Panc1 (cell line): ENCODE data around the gene CDH13. TPM values are rescaled to one million over a fixed set of nuclear protein-coding genes. Genes with fewer than 3 reads are reported as not detected.

ENCODE experiments used
- ATAC-seq: fragments of 200-7000 bp; cut with Tn5 transposase; 2 replicates; pipeline ENCODE4 v1.9.1; 2020; ENCODE audit warnings: mild to moderate bottlenecking, moderate library complexity
- BruUV-seq: library from RNA; stranded (reverse); fragments of 400-500 nt; replicated peaks from 2 replicates; lab custom pipeline; 2021; lab: Mats Ljungman, UMichigan
- CTCF ChIA-PET: fragments of 300-600 bp; sonication (Branson Sonifier 250); formaldehyde crosslinking; loops from one replicate; lab custom pipeline; 2022; ENCODE audit warnings: antibody characterized with exemption; lab: Charles Lee
- POLR2A ChIA-PET: fragments of 300-600 bp; sonication (Branson Sonifier 250); formaldehyde crosslinking; loops from one replicate; lab custom pipeline; 2022; ENCODE audit warnings: antibody characterized with exemption; lab: Charles Lee
- DNase-seq: peaks from one replicate; pipeline ENCODE4 v3.0.0-alpha.2; 2010; ENCODE audit warnings: low read depth, low spot score
- H3K27ac ChIP-seq: 2 replicates; pipeline ENCODE4 v1.5.1; 2011; ENCODE audit warnings: mild to moderate bottlenecking, low read length, inconsistent platforms
- H3K27me3 ChIP-seq: fragments of 200-500 bp; sonication (Bioruptor generic); 2 replicates; pipeline ENCODE4 v1.6.0; 2014; ENCODE audit warnings: low read length, inconsistent platforms; ENCODE audit not compliant: control insufficient read depth, insufficient read depth
- H3K36me3 ChIP-seq: fragments of 200-500 bp; sonication (Bioruptor generic); 2 replicates; pipeline ENCODE4 v1.5.1; 2014; ENCODE audit warnings: inconsistent platforms, mild to moderate bottlenecking, low read length, moderate library complexity; ENCODE audit not compliant: control insufficient read depth, insufficient read depth
- H3K4me1 ChIP-seq: 2 replicates; pipeline ENCODE4 v1.5.1; 2011; ENCODE audit warnings: inconsistent platforms, mild to moderate bottlenecking, low read length, moderate library complexity; ENCODE audit not compliant: control insufficient read depth, insufficient read depth
- H3K4me3 ChIP-seq, 2 experiments: 2 replicates each; pipeline ENCODE4 v1.5.1; 2011 to 2012; ENCODE audit warnings: low read depth in 2 of 2, low read length in 2 of 2, mild to moderate bottlenecking in 2 of 2, inconsistent platforms in 1 of 2, moderate library complexity in 1 of 2
- H3K9me3 ChIP-seq: fragments of 200-500 bp; sonication (Bioruptor generic); 2 replicates; pipeline ENCODE4 v1.5.1; 2014; ENCODE audit warnings: low read depth, mild to moderate bottlenecking, inconsistent platforms, low read length, moderate library complexity; ENCODE audit not compliant: control insufficient read depth, insufficient read depth
- POLR2AphosphoS5 ChIP-seq: IDR thresholded peaks from 2 replicates; pipeline ENCODE4 v1.6.1; 2012; ENCODE audit warnings: mild to moderate bottlenecking, low read depth, low read length, moderate library complexity
- SIN3A ChIP-seq: IDR thresholded peaks from 2 replicates; pipeline ENCODE4 v1.6.1; 2012; ENCODE audit warnings: low read depth, mild to moderate bottlenecking, low read length, moderate library complexity, borderline replicate concordance; ENCODE audit not compliant: insufficient read depth
- TCF7L2 ChIP-seq: IDR thresholded peaks from 2 replicates; pipeline ENCODE4 v1.6.1; 2011; ENCODE audit warnings: mild to moderate bottlenecking, low read depth, low read length, inconsistent platforms
- in situ Hi-C: cut with HindIII; loops from 2 replicates; pipeline ENCODE4 v1.10.0; 2016; ENCODE audit warnings: low sequenced_read_pairs, low pct_unique_long_range_greater_than_20kb
- intact Hi-C: fragments of 100-400 bp; cut with micrococcal nuclease; formaldehyde crosslinking; loops from one replicate; pipeline ENCODE4 v1.10.0; 2022; ENCODE audit not compliant: unreplicated experiment
- total RNA-seq: library from RNA; stranded (reverse); gene quantifications from one replicate; pipeline ENCODE4 v1.2.1, GENCODE V29; 2021; ENCODE audit not compliant: unreplicated experiment
- TF ChIP-seq, protein P1 (sequence below), 2 experiments: IDR thresholded peaks; 2 replicates each; pipeline ENCODE4 v1.6.1; 2011 to 2012; ENCODE audit warnings: low read depth in 2 of 2, control low read depth in 1 of 2, low read length in 1 of 2, mild to moderate bottlenecking in 1 of 2, moderate library complexity in 1 of 2; ENCODE audit not compliant: insufficient read depth in 1 of 2
- TF ChIP-seq, protein P2 (sequence below): fragments of 450-650 bp; IDR thresholded peaks from 2 replicates; pipeline ENCODE4 v1.5.1; 2017; ENCODE audit warnings: mild to moderate bottlenecking

The CDH13 gene
- total RNA-seq, 1 experiment from 2014 or later, result not detected

DNA sequence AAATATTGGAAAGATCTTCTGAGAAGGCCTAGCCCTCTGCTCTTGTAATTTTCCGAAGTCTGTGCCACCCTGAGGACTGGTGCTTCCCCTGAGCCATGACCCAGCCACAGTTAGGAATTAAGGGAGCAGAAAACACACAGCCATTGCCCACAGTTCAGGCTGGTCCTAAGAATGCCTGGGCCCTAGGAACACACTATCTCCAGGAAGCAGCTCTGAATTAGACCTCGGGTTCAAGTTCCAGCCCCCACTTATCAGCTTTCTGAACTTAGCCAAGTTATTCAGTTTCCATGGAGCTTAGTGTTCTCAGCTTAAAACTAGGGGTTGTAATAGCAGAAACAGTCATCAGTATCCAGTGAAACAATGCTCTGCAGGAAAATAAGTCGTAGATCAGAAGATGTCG, 56.0 kb downstream of the CDH13 start:
- Histone ChIP-seq H3K4me1 (no peaks in the 10 kb centered on the region), H3K9me3 (no peaks in the 10 kb centered on the region), H3K27me3 (no peaks in the 10 kb centered on the region), H3K36me3 (no peaks in the 10 kb centered on the region), H3K27ac (no peak overlapping the region), H3K4me3 (no peak overlapping the region)
- no TSS peak for BruUV-seq
- ChIA-PET POLR2A (no interaction called here), CTCF (interaction anchor here (0.6 to 1.0 kb wide), 2 partner anchors 74 to 558 kb away, joined by 4 to 5 read pairs; no protein-coding TSS in a partner anchor)
- no peak for ATAC-seq
- in situ Hi-C loops (no loop called here), intact Hi-C loops (loop anchor here (1.0 kb wide), 1 partner anchor 74 kb away; no protein-coding TSS in a partner anchor)
- DNase-seq, result no peak
- TF ChIP-seq, protein P1, sequence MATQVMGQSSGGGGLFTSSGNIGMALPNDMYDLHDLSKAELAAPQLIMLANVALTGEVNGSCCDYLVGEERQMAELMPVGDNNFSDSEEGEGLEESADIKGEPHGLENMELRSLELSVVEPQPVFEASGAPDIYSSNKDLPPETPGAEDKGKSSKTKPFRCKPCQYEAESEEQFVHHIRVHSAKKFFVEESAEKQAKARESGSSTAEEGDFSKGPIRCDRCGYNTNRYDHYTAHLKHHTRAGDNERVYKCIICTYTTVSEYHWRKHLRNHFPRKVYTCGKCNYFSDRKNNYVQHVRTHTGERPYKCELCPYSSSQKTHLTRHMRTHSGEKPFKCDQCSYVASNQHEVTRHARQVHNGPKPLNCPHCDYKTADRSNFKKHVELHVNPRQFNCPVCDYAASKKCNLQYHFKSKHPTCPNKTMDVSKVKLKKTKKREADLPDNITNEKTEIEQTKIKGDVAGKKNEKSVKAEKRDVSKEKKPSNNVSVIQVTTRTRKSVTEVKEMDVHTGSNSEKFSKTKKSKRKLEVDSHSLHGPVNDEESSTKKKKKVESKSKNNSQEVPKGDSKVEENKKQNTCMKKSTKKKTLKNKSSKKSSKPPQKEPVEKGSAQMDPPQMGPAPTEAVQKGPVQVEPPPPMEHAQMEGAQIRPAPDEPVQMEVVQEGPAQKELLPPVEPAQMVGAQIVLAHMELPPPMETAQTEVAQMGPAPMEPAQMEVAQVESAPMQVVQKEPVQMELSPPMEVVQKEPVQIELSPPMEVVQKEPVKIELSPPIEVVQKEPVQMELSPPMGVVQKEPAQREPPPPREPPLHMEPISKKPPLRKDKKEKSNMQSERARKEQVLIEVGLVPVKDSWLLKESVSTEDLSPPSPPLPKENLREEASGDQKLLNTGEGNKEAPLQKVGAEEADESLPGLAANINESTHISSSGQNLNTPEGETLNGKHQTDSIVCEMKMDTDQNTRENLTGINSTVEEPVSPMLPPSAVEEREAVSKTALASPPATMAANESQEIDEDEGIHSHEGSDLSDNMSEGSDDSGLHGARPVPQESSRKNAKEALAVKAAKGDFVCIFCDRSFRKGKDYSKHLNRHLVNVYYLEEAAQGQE (IDR thresholded peaks at IDR 0.05; ENCODE audit: insufficient read depth in 1 of 2, low read depth in 2 of 2, low read length in 1 of 2), result no peak
- TF ChIP-seq, protein P2, sequence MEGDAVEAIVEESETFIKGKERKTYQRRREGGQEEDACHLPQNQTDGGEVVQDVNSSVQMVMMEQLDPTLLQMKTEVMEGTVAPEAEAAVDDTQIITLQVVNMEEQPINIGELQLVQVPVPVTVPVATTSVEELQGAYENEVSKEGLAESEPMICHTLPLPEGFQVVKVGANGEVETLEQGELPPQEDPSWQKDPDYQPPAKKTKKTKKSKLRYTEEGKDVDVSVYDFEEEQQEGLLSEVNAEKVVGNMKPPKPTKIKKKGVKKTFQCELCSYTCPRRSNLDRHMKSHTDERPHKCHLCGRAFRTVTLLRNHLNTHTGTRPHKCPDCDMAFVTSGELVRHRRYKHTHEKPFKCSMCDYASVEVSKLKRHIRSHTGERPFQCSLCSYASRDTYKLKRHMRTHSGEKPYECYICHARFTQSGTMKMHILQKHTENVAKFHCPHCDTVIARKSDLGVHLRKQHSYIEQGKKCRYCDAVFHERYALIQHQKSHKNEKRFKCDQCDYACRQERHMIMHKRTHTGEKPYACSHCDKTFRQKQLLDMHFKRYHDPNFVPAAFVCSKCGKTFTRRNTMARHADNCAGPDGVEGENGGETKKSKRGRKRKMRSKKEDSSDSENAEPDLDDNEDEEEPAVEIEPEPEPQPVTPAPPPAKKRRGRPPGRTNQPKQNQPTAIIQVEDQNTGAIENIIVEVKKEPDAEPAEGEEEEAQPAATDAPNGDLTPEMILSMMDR, result no peak
- TF ChIP-seq TCF7L2 (no peak), POLR2AphosphoS5 (no peak), SIN3A (no peak)

DNA sequence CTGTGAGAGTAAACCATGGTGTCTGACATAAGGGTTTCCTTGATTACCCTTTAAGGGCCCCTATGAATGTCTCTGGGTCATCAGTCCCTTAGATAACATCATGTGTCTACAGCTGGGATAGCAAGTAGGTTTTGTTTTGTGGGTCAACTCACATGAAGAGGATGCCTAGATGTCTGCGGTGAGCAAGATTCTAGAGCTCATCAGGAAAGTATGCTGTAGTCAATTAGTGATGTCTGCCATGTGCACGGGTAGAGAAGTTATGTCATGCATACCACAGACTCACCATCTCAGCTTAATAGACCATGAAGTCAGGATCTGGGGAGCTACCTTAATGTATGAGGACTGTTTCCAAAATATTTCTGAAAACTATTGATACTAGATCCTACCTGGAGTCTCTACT, 57.5 kb downstream of the CDH13 start:
- no peak for DNase-seq
- no peaks in the 10 kb centered on the region for H3K36me3 ChIP-seq
- H3K4me1 ChIP-seq, result no peaks in the 10 kb centered on the region
- BruUV-seq, result no TSS peak
- no peaks in the 10 kb centered on the region for H3K27me3 ChIP-seq
- ATAC-seq, result no peak
- CTCF ChIA-PET, result no interaction called here
- POLR2A ChIA-PET, result no interaction called here
- in situ Hi-C loops, result no loop called here
- intact Hi-C loops, result no loop called here
- no peak overlapping the region for H3K4me3 ChIP-seq
- no peak for TF ChIP-seq POLR2AphosphoS5
- TF ChIP-seq, protein P2, result no peak
- no peak for TF ChIP-seq TCF7L2
- no peak for TF ChIP-seq SIN3A
- TF ChIP-seq, protein P1 (IDR thresholded peaks at IDR 0.05; ENCODE audit: insufficient read depth in 1 of 2, low read depth in 2 of 2, low read length in 1 of 2), result no peak
- H3K27ac ChIP-seq, result no peak overlapping the region
- no peaks in the 10 kb centered on the region for H3K9me3 ChIP-seq
